ENCODE results near the gene CARS1.

The CARS1 gene

GRCh38 chr11:2991452-2992233 is 65.6 kb downstream of the CARS1 start:
- DNase-seq (ENCODE audit: low spot score), result no peak

- peak; percentile 65 for DNase-seq (ENCODE audit: low spot score)
These were observed 66.4 kb downstream of the CARS1 start for GRCh38 chr11:2990617-2991451.

GRCh38 chr11:2989551-2989950 is 67.7 kb downstream of the CARS1 start:
- peak; percentile 24 for DNase-seq (ENCODE audit: low spot score)

GRCh38 chr11:2989006-2989405 is 68.2 kb downstream of the CARS1 start:
- DNase-seq (ENCODE audit: low spot score), result peak; percentile 15

- DNase-seq (ENCODE audit: low spot score), result peak; percentile 40
These were observed 69.1 kb downstream of the CARS1 start for GRCh38 chr11:2987881-2988861.

- DNase-seq (ENCODE audit: low spot score), result no peak
These were observed 73.3 kb downstream of the CARS1 start for GRCh38 chr11:2983908-2984307.

- no peak for DNase-seq (ENCODE audit: low spot score)
These were observed 75.0 kb downstream of the CARS1 start for GRCh38 chr11:2982214-2982613.

GRCh38 chr11:2981130-2981529 is 76.1 kb downstream of the CARS1 start:
- no peak for DNase-seq (ENCODE audit: low spot score)

GRCh38 chr11:2980168-2980840 is 76.9 kb downstream of the CARS1 start:
- no peak for DNase-seq (ENCODE audit: low spot score)

- no peak for DNase-seq (ENCODE audit: low spot score)
These were observed 80.1 kb downstream of the CARS1 start for GRCh38 chr11:2977113-2977512.

GRCh38 chr11:2976294-2977063 is 80.7 kb downstream of the CARS1 start:
- DNase-seq (ENCODE audit: low spot score), result no peak

GRCh38 chr11:2975594-2975993 is 81.6 kb downstream of the CARS1 start:
- DNase-seq (ENCODE audit: low spot score), result peak; percentile 44

GRCh38 chr11:2974272-2974671 is 83.0 kb downstream of the CARS1 start:
- no peak for DNase-seq (ENCODE audit: low spot score)

GRCh38 chr11:2968341-2968900 is 88.8 kb downstream of the CARS1 start:
- DNase-seq (ENCODE audit: low spot score), result no peak

GRCh38 chr11:2964782-2965181 is 92.4 kb downstream of the CARS1 start:
- no peak for DNase-seq (ENCODE audit: low spot score)

GRCh38 chr11:2963761-2964160 is 93.5 kb downstream of the CARS1 start:
- DNase-seq (ENCODE audit: low spot score), result no peak

GRCh38 chr11:2963112-2963754 is 94.0 kb downstream of the CARS1 start:
- DNase-seq (ENCODE audit: low spot score), result no peak

GRCh38 chr11:2961080-2961479 is 96.1 kb downstream of the CARS1 start:
- no peak for DNase-seq (ENCODE audit: low spot score)

GRCh38 chr11:2960139-2960538 is 97.1 kb downstream of the CARS1 start:
- no peak for DNase-seq (ENCODE audit: low spot score)

GRCh38 chr11:2958251-2958650 is 99.0 kb downstream of the CARS1 start:
- no peak for DNase-seq (ENCODE audit: low spot score)

Measured in activated CD4-positive, alpha-beta T cell treated with anti-CD3 and anti-CD28 coated beads, Interleukin-2, Interleukin-4, amounts not matched to agents 100 ng/mL and 50 ng/mL, durations not matched to agents 16 hours and 8 hours (primary cell).